Neural crest cell (in vitro differentiated cells): ENCODE measurements around the gene CAPN12. TPM values are rescaled to one million over a fixed set of nuclear protein-coding genes. Genes with fewer than 3 reads are reported as not detected.
A peak's percentile ranks its signal among the peaks of the same experiment; 100 is the strongest.

ENCODE experiments used
- DNase-seq: peaks from one replicate; pipeline ENCODE4 v3.0.0; 2021; ENCODE audit warnings: low read depth, mixed read lengths, low spot score
- H3K27ac Mint-ChIP-seq: one replicate; pipeline ENCODE4 v1.8.0; 2021; ENCODE audit warnings: mild to moderate bottlenecking, mixed read lengths; ENCODE audit not compliant: unreplicated experiment
- H3K27me3 Mint-ChIP-seq: 2 replicates; pipeline ENCODE4 v1.8.0; 2021; ENCODE audit warnings: low read depth, mild to moderate bottlenecking, mixed read lengths
- H3K36me3 Mint-ChIP-seq: 2 replicates; pipeline ENCODE4 v1.8.0; 2021; ENCODE audit warnings: low read depth, mild to moderate bottlenecking, mixed read lengths
- H3K4me1 Mint-ChIP-seq: 2 replicates; pipeline ENCODE4 v1.8.0; 2021; ENCODE audit warnings: mixed read lengths
- H3K4me3 Mint-ChIP-seq: one replicate; pipeline ENCODE4 v1.8.0; 2021; ENCODE audit warnings: mild to moderate bottlenecking, mixed read lengths
- H3K9me3 Mint-ChIP-seq: 2 replicates; pipeline ENCODE4 v1.8.0; 2021; ENCODE audit warnings: mixed read lengths
- total RNA-seq: library from RNA; stranded (reverse); gene quantifications from 2 replicates; pipeline ENCODE4 v1.2.1, GENCODE V29; 2021
- TF ChIP-seq, protein P1 (sequence below): fragments of 200-600 bp; sonication (generic); conservative IDR thresholded peaks from 2 replicates; pipeline ENCODE4 v1.5.0; 2021; ENCODE audit warnings: antibody characterized with exemption, mild to moderate bottlenecking

The CAPN12 gene
- total RNA-seq, 1 donor from 2014 or later, result not detected

DNA sequence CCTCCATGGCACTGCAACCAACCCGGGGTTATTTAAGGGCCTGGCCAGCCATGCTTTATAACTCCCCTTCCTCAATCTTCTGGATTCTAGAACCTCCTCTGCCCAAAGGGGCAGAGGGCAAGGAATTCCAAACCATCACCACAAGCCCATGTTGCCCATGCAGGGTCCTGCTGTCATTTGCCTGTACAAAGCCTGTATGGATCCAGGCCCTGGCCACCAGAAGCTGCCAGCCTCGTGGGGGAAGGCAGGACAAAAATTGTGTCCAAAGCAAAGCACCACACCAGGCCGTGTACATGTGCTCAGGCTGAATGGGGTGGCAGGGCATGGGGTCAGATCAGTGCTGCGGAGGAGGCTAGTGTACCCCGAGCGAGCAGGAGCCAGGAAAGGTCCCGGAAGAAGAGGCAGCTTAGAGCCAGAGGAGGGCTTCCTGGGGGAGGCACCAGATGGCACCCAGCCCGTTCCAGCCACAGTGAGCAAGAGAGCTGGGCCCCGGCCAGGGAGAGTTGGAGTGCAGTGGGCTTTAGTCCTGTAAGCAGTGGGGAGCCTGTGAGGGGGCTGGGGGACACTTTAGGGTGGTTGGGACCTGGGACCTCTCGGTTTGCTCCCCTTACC lies 35.8 kb downstream of the CAPN12 start:
- Mint-ChIP-seq H3K27me3 (no peaks in the 10 kb centered on the region), H3K9me3 (no peaks in the 10 kb centered on the region), H3K4me3 (no peak overlapping the region), H3K4me1 (peaks cover 26% of the 10 kb centered on the region), H3K27ac (no peak overlapping the region), H3K36me3 (peaks cover 14% of the 10 kb centered on the region)
- no peak for DNase-seq
- TF ChIP-seq, protein P1, sequence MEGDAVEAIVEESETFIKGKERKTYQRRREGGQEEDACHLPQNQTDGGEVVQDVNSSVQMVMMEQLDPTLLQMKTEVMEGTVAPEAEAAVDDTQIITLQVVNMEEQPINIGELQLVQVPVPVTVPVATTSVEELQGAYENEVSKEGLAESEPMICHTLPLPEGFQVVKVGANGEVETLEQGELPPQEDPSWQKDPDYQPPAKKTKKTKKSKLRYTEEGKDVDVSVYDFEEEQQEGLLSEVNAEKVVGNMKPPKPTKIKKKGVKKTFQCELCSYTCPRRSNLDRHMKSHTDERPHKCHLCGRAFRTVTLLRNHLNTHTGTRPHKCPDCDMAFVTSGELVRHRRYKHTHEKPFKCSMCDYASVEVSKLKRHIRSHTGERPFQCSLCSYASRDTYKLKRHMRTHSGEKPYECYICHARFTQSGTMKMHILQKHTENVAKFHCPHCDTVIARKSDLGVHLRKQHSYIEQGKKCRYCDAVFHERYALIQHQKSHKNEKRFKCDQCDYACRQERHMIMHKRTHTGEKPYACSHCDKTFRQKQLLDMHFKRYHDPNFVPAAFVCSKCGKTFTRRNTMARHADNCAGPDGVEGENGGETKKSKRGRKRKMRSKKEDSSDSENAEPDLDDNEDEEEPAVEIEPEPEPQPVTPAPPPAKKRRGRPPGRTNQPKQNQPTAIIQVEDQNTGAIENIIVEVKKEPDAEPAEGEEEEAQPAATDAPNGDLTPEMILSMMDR, result no peak

DNA sequence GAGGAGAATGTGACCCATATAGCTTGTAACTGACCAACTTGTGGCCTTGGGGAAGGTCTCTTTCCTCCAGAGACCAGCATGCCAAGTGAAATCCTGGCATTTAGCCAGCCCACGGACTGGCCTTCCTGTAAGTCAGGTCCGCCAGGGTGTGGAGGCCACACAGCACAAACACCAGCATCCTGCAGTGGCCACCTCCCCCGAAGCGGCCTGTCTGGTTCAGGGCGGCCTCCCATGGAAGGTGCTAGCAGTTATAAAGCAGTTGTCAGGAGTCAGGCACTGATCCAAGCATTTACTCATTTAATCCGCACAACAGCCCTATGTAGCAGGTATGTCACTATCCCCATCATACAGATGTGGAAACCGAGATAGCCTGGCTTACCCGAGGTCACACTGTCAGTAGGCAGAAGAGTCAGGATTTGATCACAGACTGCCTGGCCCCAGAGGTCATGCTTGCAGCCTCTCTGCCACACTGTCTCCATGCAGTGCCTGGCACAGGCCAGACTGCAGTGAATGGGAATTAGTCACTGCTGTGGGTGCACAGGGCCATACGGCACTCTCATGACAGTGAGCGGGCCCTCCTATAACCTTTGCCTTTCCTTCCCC lies 36.7 kb downstream of the CAPN12 start:
- Mint-ChIP-seq H3K9me3 (no peaks in the 10 kb centered on the region), H3K27ac (no peak overlapping the region), H3K27me3 (no peaks in the 10 kb centered on the region), H3K36me3 (peaks cover 14% of the 10 kb centered on the region), H3K4me1 (peaks cover 26% of the 10 kb centered on the region), H3K4me3 (no peak overlapping the region)
- DNase-seq, result no peak
- TF ChIP-seq, protein P1, result no peak

DNA sequence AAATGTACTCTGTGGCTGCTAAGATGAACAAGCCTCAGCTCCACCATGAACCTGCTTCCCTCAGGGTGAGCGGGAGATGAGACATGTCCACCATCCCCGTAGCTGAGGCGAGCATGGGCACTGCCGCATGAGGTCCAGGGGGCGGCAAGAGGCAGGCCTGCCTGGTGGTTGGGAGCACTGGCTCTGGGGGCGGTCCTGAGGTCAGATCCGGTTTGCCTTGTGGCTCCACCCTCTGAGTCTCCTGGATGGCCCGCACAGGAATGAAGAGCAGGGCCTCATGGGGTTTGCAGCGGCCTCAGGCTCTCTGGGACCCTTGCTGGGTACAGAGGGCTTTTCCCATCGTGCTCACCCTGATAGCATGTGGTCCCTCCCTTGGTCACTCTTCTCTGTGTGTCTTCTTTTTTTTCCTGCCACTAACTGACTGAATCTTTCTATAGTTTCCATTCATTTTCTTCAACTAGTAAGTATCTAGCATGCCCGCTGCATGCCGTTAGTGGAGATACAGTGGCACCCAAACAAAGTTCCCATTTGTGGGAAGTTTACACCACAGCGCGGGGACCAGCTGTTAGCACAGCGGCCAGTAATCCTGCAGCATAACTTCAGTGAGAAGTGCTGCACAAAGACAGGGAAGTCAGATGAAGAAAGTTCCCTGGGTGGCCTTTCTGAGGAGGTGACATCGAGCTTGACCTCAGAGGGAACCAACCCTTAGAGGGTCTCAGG lies 37.3 kb downstream of the CAPN12 start:
- no peak for DNase-seq
- Mint-ChIP-seq H3K27ac (peak overlapping the region; percentile 57), H3K9me3 (no peaks in the 10 kb centered on the region), H3K4me1 (peaks cover 26% of the 10 kb centered on the region), H3K4me3 (no peak overlapping the region), H3K36me3 (peaks cover 14% of the 10 kb centered on the region), H3K27me3 (no peaks in the 10 kb centered on the region)
- TF ChIP-seq, protein P1, result no peak

DNA sequence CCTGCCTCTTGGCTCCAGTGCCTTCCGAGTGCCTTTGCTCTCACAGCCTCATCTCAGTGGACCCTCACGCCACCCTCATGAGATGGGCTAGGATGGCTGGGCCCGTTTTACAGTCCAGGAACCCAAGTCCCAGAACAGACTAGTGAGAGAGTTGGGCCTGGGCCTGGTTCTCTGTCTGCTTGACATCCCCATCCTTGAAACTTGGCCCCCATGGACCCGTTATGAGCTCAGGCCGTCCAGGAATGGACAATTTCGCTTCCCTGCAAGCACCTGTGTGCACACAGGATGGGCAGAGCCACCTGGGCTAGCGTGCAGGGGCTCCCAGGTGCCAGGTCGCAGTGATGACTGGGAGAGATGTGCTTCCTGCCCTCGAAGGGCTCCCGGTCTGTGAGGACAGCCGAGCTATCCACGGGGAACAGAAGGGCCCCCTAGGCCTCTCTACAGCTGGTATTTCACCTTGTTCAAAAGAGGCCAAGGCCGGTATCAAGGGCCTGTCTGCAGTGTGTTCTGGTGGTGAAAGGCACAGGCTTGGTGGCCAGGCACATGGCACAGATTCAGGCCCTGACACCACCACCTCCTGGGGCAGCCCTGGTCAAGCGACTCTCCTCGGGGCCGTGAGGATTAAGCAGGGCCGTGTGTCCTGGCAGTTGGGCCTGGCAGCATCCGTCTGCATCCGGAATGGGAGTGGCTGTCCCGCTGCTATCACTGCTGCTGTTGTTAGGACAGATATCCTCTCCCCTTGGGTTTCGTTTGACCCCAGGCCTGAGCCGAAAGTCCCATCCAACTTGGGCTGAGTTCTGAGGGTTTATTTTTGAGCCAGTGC lies 38.9 kb downstream of the CAPN12 start:
- no peak for DNase-seq
- H3K27me3 Mint-ChIP-seq, result no peaks in the 10 kb centered on the region
- no peaks in the 10 kb centered on the region for H3K9me3 Mint-ChIP-seq
- no peak overlapping the region for H3K4me3 Mint-ChIP-seq
- H3K4me1 Mint-ChIP-seq, result peaks cover 16% of the 10 kb centered on the region
- TF ChIP-seq, protein P1, result no peak
- H3K27ac Mint-ChIP-seq, result peak overlapping the region; percentile 75
- peaks cover 12% of the 10 kb centered on the region for H3K36me3 Mint-ChIP-seq

DNA sequence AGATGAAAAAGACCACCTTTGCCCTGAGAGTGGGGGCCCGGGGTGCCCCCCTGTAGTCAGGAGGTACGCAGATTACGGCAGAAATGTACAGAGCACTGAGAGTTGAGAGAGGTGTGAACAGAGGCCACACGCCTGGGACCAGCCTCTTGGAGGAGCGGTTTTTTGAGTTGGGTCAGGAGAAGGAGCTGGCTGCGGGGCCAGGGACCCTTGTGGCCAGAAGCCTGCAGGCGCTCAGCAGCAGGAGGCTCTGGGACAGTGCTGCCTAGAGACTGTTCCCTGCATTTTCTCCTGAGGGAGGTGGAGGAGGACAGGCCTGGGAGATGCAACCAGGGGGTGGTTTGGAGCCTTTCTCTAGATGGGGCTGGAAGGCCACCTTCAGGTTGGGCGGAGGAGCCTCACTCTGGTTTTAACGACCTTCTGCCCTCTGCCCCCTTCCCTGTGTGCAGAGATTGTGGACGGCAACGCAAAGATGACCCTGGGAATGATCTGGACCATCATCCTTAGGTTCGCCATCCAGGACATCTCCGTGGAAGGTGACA lies 39.7 kb downstream of the CAPN12 start:
- TF ChIP-seq, protein P1, result no peak
- DNase-seq, result no peak
- Mint-ChIP-seq H3K9me3 (no peaks in the 10 kb centered on the region), H3K27ac (no peak overlapping the region), H3K27me3 (no peaks in the 10 kb centered on the region), H3K4me3 (no peak overlapping the region), H3K4me1 (peaks cover 10% of the 10 kb centered on the region), H3K36me3 (peaks cover 9% of the 10 kb centered on the region)
